Raji (cell line): Measurements from ENCODE around the gene RALGAPB.

Experiments used
- POLR2A ChIP-seq: IDR thresholded peaks from 2 replicates; pipeline ENCODE4 v1.6.1; 2011; ENCODE audit warnings: low read depth, low read length, control low read depth; ENCODE audit not compliant: insufficient read depth

RALGAPB gene

DNA sequence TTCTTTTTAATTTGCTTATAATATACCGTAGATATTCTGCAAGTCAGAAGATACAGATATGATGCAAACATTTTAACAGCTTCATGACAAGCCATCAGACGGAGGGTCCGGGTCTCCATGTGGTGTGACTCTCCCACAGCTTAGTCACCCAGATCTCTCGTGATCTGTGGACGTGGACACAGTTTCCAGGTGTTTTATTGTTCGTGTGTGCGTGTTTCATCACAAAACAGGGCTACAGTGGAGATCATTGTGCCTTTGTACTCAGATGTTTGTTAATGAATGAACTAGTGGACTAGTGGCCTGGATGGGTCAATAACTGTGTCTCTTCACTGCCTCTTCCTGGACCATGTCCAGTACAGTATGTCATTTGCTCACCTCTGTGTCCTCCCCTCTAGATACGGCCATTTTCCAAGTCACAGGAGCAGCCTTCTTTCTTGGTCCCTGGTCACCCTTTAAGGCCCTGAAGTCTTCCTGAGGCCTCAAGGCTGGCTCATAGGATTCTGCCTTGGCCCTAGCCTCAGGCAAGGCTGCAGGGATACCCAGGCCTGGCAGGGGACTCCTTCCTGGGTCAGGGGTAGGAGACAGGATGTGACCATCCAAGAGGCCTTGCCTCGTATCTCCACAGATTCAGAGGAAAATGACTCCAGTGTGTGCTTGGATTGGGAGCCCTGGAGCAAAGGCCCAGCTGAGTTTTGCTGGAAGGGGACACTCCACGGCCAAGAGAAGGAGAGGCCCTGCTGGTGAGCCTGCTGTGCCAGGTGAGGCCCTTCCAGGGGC, 112.9 kb downstream of the RALGAPB start:
- no peak for TF ChIP-seq POLR2A

DNA sequence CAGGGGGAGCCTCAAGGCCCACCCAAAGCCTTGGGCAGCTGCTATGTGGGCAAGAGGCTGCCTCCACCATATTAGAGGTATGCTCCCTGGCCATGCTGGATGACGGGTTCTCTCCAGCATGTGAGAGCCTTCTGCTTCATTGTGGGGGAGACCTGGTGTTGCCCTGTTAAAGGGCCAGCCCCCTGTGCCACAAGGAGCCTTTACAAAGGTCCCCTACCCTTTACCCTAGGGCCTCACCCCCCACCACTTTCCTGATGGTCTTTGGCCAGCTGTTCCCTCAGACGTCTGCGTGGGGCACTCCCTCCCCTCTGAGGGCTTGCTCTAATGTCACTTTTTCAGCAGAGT, 113.5 kb downstream of the RALGAPB start:
- TF ChIP-seq POLR2A, result no peak

DNA sequence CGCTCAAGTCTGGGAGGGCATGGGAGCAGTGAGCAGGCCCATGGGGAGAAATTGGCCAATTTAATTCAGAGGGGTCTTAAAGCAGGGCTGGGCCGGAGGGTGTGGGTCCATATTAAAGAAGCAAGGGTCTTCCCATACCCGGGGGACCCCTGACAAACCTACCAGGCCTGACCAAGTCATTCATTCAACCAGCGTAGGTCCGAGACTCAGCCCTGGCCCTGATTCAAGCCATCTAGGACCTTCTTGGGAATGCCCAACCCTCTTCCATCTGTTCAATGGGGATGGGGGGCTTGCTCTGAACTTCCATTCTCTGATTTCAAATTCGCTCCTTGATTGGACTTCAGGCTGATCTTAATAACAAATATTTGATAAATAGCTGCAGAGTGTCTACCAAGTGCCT, 115.7 kb downstream of the RALGAPB start:
- no peak for TF ChIP-seq POLR2A

DNA sequence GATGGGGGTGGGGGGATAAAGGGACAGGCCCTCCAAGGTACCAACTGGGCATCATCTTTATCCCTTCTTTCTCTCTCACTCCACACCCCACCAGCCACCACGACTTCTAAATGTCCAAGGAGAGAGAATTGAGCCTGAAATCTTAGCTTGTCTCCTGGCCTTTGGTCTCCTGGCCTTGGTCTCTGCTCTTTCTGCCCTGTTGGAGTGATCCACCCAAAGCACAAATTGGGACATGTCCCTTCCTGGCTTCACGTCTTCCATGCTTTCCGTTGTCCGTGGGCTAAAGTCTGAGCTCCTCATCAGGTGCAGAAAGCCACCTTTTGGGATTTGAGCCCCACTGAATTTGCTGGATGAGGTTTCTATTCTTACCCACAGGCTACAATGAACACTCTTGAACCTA, 116.7 kb downstream of the RALGAPB start:
- no peak for TF ChIP-seq POLR2A

DNA sequence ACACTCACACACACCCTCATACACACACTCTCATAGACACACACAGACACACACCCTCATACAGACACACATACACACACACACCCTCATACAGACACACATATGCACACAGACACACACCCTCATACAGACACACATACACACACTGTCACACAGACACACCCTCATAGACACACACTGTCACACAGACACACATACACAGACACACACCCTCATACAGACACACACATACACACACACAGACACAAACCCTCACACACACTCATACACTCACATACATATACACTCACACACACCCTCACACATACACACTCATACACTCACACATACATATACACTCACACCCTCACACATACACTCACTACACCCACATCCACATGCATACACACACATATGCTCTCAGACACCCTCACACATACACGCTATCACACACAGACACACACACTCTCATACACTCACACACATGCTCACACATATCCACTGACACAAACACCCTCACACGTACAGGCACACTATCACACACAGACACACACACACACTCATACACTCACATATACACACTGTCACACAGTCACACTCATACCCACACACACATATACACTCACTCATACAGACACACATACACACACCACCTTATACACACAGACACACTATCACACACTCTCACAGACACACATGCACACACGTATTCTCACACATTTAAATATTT, 117.5 kb downstream of the RALGAPB start:
- no peak for TF ChIP-seq POLR2A

DNA sequence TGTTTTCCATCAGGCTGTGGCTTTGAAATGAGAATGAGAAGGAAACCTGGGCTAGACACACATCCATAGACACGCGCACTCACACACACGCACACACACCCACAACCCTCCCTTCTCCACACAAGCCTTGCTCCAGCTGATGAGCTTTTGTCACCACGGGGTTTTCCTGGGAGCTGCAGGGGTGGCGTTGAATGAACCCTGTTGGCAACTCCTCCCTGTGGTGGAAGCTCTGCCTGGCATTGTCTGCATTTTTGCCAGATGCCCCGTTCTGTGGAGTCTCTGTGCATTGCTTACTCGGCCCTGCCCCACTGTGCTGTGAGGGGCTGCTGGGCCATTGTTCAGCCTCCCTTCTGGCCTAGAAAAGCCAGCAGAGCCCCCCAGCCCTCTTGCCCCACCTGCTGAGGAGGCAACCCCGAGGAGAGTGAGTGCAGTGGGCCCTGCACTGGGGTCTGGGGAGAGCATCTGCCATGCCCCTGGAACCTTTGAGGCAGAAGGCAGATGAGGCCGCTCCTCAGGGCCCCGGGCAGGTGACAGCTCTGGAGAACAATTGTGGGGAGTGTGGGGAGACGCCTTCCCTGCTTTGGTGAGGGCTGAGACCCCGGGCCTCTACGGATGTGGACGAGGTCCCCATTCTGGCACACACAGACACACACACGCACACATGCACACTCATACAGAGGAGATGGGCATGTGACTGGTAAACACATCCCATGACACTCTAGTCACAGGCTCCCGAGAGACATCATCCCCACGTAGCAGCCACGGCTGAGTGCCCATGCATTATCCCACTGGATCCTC, 118.2 kb downstream of the RALGAPB start:
- TF ChIP-seq POLR2A, result no peak

DNA sequence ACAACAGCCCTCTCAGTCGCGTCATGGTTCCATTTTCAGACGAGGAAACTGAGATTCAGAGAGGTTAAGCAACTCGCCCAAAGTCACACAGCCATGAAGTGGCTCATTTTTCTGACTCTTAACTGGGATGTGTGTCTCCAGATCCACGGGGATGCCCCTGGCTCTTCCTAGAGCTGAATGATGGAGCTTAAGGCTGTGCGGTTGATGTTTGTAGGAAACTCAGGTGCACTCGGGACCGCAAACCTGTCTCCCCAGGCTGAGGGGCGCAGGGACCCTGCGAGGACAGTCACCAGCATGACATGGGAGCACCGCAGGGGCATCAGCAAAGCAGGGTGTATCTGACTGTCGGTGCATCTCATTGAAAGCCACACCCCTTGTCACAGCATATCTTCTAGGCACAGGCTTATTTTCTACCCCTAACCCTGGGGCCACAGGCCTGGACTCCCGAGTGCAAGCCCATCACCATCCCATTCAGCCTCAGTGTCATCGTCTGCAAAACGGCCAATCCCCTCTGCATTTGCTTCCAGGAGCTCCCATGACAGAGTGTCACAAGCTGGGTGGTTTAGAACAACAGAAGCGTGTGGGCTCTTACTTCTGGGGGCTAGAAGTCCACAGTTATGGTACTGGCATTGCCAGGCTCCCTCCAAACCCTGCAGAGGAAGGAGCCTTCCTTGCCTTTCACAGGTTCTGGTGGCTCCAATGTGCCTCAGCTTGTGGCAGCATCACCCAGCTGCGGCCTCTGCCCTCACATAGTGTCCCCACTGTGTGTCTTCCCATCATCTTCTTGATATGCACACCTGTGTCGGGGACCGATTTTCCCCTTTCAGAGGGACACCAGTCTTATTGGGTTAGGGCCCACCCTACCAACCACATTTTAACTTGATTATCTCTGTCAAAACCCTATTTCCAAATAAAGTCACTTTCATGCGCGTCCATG, 119.1 kb downstream of the RALGAPB start:
- no peak for TF ChIP-seq POLR2A

DNA sequence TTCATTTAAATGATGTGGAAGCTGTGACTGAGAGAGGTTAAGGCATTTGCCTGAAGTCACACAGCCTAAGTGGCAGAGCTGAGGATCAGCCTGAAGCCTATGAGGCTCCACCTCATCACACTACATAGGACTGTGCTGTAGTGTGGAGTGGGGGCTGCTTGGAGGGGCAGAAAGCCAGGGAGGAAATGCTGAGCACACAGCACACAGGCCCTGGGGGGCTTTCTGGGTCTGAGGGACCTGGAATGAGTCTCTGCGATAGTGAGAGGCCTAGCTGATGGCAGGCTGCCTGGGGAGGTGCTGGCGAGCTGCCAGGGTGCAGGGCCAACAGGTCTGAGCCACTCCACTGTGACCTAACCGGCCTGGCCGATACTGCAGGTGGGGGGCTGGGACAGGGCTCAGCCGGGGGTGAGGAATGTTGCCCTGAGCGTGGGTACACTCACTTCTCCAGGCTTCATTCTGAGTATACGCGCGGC, 126.8 kb downstream of the RALGAPB start:
- TF ChIP-seq POLR2A, result no peak

DNA sequence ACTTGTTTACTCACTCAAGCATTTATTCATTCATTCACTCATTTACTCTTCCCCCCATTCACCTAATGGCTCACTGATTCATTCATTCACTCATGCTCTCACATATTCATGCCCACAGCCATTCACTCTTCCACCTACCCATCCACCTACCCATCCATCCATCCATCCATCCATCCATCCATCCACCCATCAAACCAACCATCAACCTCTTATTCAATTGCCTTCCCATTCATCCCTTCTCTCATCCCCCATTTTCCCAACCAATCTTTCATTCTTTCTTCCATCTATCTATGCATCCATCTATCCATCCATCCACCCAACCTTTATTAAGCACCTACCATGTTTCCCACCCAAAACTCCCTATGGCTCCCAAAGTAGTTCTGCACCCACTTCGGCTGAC, 127.4 kb downstream of the RALGAPB start:
- TF ChIP-seq POLR2A, result no peak

DNA sequence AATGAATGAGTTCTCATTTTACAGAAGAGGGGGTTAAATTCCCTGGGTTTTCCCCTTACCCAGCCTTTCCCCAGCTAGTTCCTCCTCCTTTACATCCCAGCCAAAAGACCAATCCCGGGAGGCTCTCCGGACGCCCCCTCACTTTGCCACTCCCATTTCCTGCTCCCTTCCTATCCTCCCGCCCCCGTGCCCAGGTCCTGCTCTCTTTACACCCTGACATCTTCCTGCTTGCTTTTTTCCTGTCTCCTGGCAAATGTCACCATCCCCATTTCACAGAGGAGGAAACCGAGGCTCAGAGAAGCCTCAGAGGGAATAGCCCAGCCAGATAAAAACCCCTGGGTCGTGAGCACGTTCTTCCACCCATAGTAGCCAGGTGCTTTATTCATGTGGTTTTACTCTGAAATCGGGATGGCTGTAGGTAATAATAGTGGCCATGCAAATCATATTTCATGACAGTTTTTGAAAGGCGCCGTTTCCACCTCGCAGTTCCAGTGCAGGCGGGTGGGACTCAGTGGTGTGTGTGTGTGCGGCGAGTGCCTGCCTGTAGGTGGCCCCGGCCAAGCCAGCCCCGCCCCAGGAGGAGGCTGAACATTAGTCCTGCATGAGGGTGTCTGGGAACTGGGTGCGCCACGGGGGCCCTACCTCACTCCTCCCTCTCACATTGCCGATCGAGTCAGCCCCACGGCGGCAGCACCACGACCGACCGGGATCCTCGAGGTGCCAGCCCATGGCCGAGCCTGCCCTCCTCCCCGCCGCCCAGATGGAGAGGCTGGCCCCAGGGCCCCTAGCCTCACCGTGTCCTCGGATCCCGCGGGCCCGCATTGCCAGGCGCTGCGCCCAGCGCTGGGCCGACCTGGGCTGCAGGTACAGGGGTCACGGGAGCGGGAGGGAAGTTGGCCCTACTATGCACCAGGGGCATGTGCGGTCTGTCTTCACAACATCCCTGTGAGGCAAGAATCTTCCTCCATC, 128.9 kb downstream of the RALGAPB start, which contains the start of gene ARHGAP40:
Gene ARHGAP40 (plus strand): TSS at position 594 of the 969 bp plus-strand sequence.
- no peak for TF ChIP-seq POLR2A

DNA sequence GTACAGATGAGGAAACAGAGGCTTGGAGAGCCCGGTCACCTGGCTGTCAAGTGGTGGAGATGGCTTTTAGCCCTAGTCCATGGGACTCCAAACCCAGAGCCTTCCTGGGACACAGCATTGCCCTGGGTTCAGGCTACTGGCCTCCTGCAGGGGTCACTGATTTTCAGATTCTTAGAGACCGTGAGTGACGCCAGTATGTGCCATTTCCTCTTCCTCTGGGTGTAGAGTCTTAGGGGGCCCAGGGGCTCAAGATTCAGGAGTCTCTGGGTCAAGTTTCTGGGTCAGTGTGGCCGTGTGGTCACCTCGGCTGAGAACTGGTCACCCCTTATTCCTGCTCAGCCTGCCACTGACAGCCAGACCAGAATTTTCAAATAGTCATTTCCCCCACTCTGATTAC, 129.5 kb downstream of the RALGAPB start:
- no peak for TF ChIP-seq POLR2A

DNA sequence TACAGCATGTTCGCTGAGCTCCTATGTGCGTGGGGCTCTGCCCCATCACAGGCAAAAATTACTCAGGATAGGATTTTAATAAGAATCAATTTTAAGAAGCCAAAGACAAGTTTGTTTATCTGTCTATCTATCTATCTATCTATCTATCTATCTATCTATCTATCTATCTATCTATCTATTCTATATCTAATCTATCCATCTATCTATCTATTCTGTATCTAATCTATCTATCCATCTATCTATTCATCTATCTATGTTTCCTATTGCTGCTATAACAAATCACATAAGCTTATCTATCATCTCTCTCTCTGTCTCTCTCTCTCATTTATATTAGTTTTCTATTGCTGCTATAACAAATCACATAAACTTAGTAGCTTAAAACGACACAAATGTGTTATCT, 130.6 kb downstream of the RALGAPB start:
- TF ChIP-seq POLR2A, result no peak

DNA sequence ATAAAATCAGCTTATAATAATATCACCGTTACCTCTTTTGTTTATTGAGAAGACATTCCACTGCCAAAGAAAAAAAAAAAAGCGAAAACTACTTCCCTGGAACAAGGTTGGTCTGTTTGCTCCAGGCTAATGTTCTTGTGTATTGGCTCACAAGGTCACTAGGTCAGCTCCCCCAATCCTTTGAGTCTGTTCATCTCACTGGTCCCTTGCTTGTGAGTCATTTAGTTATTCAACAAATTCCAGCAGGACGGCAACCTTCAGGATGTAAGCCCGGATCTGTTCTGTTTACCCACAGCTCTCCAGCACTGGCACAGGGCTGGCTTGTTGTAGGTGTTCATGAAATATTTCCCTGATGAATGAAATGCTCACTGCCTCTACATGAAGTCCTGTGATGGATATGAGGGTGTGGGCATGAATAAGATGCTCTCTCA, 132.2 kb downstream of the RALGAPB start:
- TF ChIP-seq POLR2A, result no peak
